Skin of body (tissue), 2 donors: ENCODE data around the gene TMEM63C. TPM values are rescaled to one million over a fixed set of nuclear protein-coding genes. Genes with fewer than 3 reads are reported as not detected.

Experiments
- DNase-seq: peaks from one replicate; lab custom pipeline; 2025; lab: John Stamatoyannopoulos, UW
- total RNA-seq: library from RNA; depleted of rRNA; stranded (reverse); fragments of >200 nt; gene quantifications from one replicate; pipeline ENCODE4 v1.2.3, GENCODE V29; 2014

TMEM63C gene
- total RNA-seq, 1 donor from 2014 or later, result 0.89 TPM

GRCh38 chr14:77220246-77221017 lies 38.8 kb downstream of the TMEM63C start:
- DNase-seq, result no peak

GRCh38 chr14:77221241-77221871 lies 39.8 kb downstream of the TMEM63C start:
- no peak for DNase-seq

GRCh38 chr14:77222546-77223225 lies 41.1 kb downstream of the TMEM63C start:
- DNase-seq, result no peak

- no peak for DNase-seq
Measured at GRCh38 chr14:77224212-77224611, 42.6 kb downstream of the TMEM63C start.

- DNase-seq, result no peak
Measured at GRCh38 chr14:77225254-77225653, 43.7 kb downstream of the TMEM63C start.

- no peak for DNase-seq
Measured at GRCh38 chr14:77225892-77226557, 44.4 kb downstream of the TMEM63C start.

GRCh38 chr14:77228056-77228455 lies 46.5 kb downstream of the TMEM63C start:
- no peak for DNase-seq

GRCh38 chr14:77230914-77231313 lies 49.3 kb downstream of the TMEM63C start:
- no peak for DNase-seq

- no peak for DNase-seq
Measured at GRCh38 chr14:77231721-77232120, 50.1 kb downstream of the TMEM63C start.

- DNase-seq, result no peak
Measured at GRCh38 chr14:77236814-77237213, 55.2 kb downstream of the TMEM63C start.

- no peak for DNase-seq
Measured at GRCh38 chr14:77238356-77238755, 56.8 kb downstream of the TMEM63C start.

- no peak for DNase-seq
Measured at GRCh38 chr14:77238996-77239395, 57.4 kb downstream of the TMEM63C start.

- DNase-seq, result no peak
Measured at GRCh38 chr14:77239412-77239811, 57.8 kb downstream of the TMEM63C start.

GRCh38 chr14:77240336-77240915 lies 58.8 kb downstream of the TMEM63C start:
- DNase-seq, result no peak

- no peak for DNase-seq
Measured at GRCh38 chr14:77241955-77242354, 60.4 kb downstream of the TMEM63C start.

- DNase-seq, result no peak
Measured at GRCh38 chr14:77242752-77243151, 61.2 kb downstream of the TMEM63C start.

- no peak for DNase-seq
Measured at GRCh38 chr14:77243853-77244252, 62.3 kb downstream of the TMEM63C start.

- DNase-seq, result no peak
Measured at GRCh38 chr14:77245820-77246219, 64.2 kb downstream of the TMEM63C start.

GRCh38 chr14:77246784-77247183 lies 65.2 kb downstream of the TMEM63C start:
- DNase-seq, result no peak

- DNase-seq, result no peak
Measured at GRCh38 chr14:77248666-77249065, 67.1 kb downstream of the TMEM63C start.

GRCh38 chr14:77249286-77249685 lies 67.7 kb downstream of the TMEM63C start:
- no peak for DNase-seq

GRCh38 chr14:77250927-77251326 lies 69.3 kb downstream of the TMEM63C start:
- no peak for DNase-seq
